Uterus (tissue), 2 donors: ENCODE measurements around the gene MYL1.

ENCODE experiments used
- CTCF ChIP-seq, 4 experiments: fragments of 200-600 bp in 2 of 4; fragments of 450-650 bp in 2 of 4; sonication (generic) in 2 of 4; IDR thresholded peaks; one replicate each; pipeline ENCODE4 v1.5.1; 2016 to 2019; ENCODE audit warnings: antibody characterized with exemption in 4 of 4, mild to moderate bottlenecking in 2 of 4, moderate library complexity in 1 of 4
- POLR2A ChIP-seq, 2 donors: fragments of 450-650 bp; IDR thresholded peaks; one replicate each; pipeline ENCODE4 v1.6.1; 2016; ENCODE audit warnings: antibody characterized with exemption in 2 of 2, mild to moderate bottlenecking in 1 of 2, moderate library complexity in 1 of 2

DNA sequence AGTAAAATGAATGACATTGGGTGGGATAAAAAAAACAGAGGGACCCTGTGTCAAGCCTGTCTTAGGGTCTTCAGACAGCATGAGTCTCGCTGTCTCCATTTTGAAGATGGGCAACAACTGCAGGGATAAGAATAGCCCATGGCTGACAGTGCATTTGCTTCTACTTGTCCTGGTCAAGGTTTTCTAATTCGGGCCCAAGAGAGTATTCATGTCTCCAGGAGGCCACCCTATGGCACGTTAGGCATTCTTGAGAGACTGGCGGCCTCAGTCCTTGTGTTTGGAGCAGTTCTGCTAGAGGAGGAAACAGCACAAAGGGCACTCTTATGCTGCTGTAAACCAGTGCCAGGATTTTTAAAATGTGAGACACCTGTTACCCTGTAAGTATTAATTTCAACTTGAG is 9.5 kb upstream of the MYL1 start:
- TF ChIP-seq CTCF (IDR thresholded peaks at IDR 0.05) (no peak), POLR2A (IDR thresholded peaks at IDR 0.05) (no peak)
